ENCODE data around the gene CSF1R. TPM values are rescaled to one million over a fixed set of nuclear protein-coding genes. Genes with fewer than 3 reads are reported as not detected.
A peak's percentile ranks its signal among the peaks of the same experiment; 100 is the strongest.

The CSF1R gene
- total and polyA plus RNA-seq, 2 of the 8 experiments (the other 6 are each of a cell fraction or from before 2014, with no cell fraction given): 0.12 TPM; not detected in 1

- Histone ChIP-seq H4K8ac (ENCODE audit: extremely low read depth, insufficient read depth, low read length) (no peak overlapping the region), H3K56ac (replicated peaks; ENCODE audit: insufficient read length, low read depth, low read length) (no peak overlapping the region), H3K4me1 (replicated peaks in 1 of 4; ENCODE audit: control insufficient read depth in 3 of 4, insufficient read depth in 4 of 4, low read length in 3 of 4) (peaks cover 0 to 6% (median 2%) of the 10 kb centered on the region in 4 experiments; a peak in 4 of 7 replicates), H2BK12ac (ENCODE audit: low read depth, low read length) (no peak overlapping the region), H2BK5ac (ENCODE audit: low read depth, low read length) (no peak overlapping the region), H3K4me2 (ENCODE audit: insufficient read depth in 1 of 2, low read depth in 2 of 2, low read length in 2 of 2) (peak overlapping the region; percentile 15 to 35; a peak in 2 of 4 replicates), H4K5ac (ENCODE audit: insufficient read length, low read depth, low read length) (no peak overlapping the region), H4K20me1 (replicated peaks in 1 of 2; ENCODE audit: control insufficient read depth in 1 of 2, insufficient read depth in 2 of 2, low read length in 2 of 2) (peaks cover 0 to 6% of the 10 kb centered on the region in 2 experiments), H3K23me2 (ENCODE audit: low read depth, low read length) (no peaks in the 10 kb centered on the region), H3K4me3 (ENCODE audit: extremely low read depth in 1 of 4, insufficient read depth in 2 of 4, low read depth in 3 of 4, low read length in 4 of 4) (no peak overlapping the region), H3K79me1 (ENCODE audit: low read depth, low read length) (no peaks in the 10 kb centered on the region), H2AK5ac (ENCODE audit: low read depth, low read length) (no peak overlapping the region), H2BK20ac (ENCODE audit: low read length) (no peak overlapping the region), H3K36me3 (ENCODE audit: control insufficient read depth in 2 of 4, insufficient read depth in 4 of 4, low read length in 3 of 4) (peaks cover 0 to 6% (median 3%) of the 10 kb centered on the region in 4 experiments; a peak in 2 of 8 replicates), H3K27me3 (replicated peaks in 1 of 4; ENCODE audit: control insufficient read depth in 3 of 4, extremely low read depth in 1 of 4, insufficient read depth in 3 of 4, low read length in 3 of 4) (peaks cover 0 to 2% (median 0%) of the 10 kb centered on the region in 4 experiments; a peak in 2 of 7 replicates), H3K18ac (ENCODE audit: extremely low read depth, low read length) (peak overlapping the region; percentile 19; the same call in 1 of the 2 replicates), H3K23ac (ENCODE audit: insufficient read length) (no peak overlapping the region), H3K4ac (replicated peaks; ENCODE audit: insufficient read length, low read depth, low read length) (no peak overlapping the region), H2BK120ac (replicated peaks; ENCODE audit: low read depth, low read length) (no peak overlapping the region), H3K14ac (ENCODE audit: insufficient read length) (no peak overlapping the region), H3K27ac (ENCODE audit: low read depth, low read length) (no peak overlapping the region), H3K79me2 (ENCODE audit: control insufficient read depth in 1 of 2, insufficient read depth in 2 of 2, low read length in 2 of 2) (no peaks in the 10 kb centered on the region), H3K9ac (replicated peaks in 1 of 4; ENCODE audit: extremely low read depth in 1 of 4, low read depth in 3 of 4, low read length in 3 of 4) (no peak overlapping the region), H3K9me3 (ENCODE audit: insufficient read depth in 2 of 2, low read depth in 1 of 2, low read length in 1 of 2) (no peaks in the 10 kb centered on the region), H4K91ac (replicated peaks; ENCODE audit: insufficient read length, low read length) (no peak overlapping the region), H2BK15ac (ENCODE audit: low read length) (no peak overlapping the region), H2AFZ (ENCODE audit: low read length) (no peak overlapping the region)
- FAIRE-seq (no peak), DNase-seq (ENCODE audit: low read depth in 1 of 2, low spot score in 2 of 2) (no peak)
- ChIA-PET CTCF (ENCODE audit: partially characterized antibody) (interaction anchor here (0.9 to 1.6 kb wide), 6 partner anchors 13 to 143 kb away, joined by 3 to 6 read pairs (median 4); no protein-coding TSS in a partner anchor), POLR2A (ENCODE audit: partially characterized antibody) (interaction anchor here (1.8 kb wide), 1 partner anchor 10 kb away, joined by 6 read pairs; no protein-coding TSS in a partner anchor)
- 87% methylated on average over 5 of the region's 6 CpGs; no CpG with 5 or more reads in 1 of the 2 experiments for WGBS, 2 experiments (ENCODE audit: extremely low coverage in 1 of 2, insufficient coverage in 1 of 2, insufficient read length in 1 of 2, insufficient replicate concordance in 2 of 2, low coverage in 1 of 2, low lambda C conversion rate in 2 of 2, missing lambda C conversion rate in 1 of 2)
- no peak for TF ChIP-seq GTF2F1 (IDR thresholded peaks at IDR 0.05; ENCODE audit: borderline replicate concordance, low read depth, low read length)
- no peak for TF ChIP-seq ATF3 (IDR thresholded peaks at IDR 0.05; ENCODE audit: insufficient read depth, low read depth, low read length)
- no peak for TF ChIP-seq KDM4A (IDR thresholded peaks at IDR 0.05; ENCODE audit: low read depth, low read length, severe bottlenecking)
- TF ChIP-seq SIRT6 (IDR thresholded peaks at IDR 0.05; ENCODE audit: low read length): no peak
- TF ChIP-seq SAP30 (IDR thresholded peaks at IDR 0.05; ENCODE audit: insufficient read depth, insufficient replicate concordance, low read length): no peak
- TF ChIP-seq EZH2 (IDR thresholded peaks at IDR 0.05; ENCODE audit: low read depth, low read length, severe bottlenecking): no peak
- TF ChIP-seq E2F6 (IDR thresholded peaks at IDR 0.05): no peak
Observed at GRCh38 chr5:150058480-150059126, 27.8 kb downstream of the CSF1R start.
